ENCODE results near the gene PRSS36. TPM values are rescaled to one million over a fixed set of nuclear protein-coding genes. Genes with fewer than 3 reads are reported as not detected.
A peak's percentile ranks its signal among the peaks of the same experiment; 100 is the strongest.

The PRSS36 gene
- polyA plus RNA-seq, 12 donors: 0.92 to 2.0 (median 1.4) TPM; not detected in 2

- DNase-seq: no peak
Observed at GRCh38 chr16:31128711-31129567, 20.9 kb downstream of the PRSS36 start.

DNA sequence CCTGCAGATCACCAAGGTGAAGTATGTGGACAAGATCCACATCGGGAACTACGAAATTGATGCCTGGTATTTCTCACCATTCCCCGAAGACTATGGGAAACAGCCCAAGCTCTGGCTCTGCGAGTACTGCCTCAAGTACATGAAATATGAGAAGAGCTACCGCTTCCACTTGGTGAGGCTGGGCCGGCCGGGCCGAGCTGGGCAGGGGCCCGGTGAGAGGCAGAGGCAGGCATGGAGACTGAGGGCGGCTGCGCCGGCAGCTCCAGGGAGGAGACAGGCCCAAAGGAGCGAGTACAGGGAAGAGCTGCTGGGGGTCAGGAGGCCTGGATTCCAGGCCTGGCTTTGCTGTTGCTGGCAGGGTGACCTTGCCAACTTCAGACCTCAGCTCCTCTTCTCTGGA lies 22.7 kb downstream of the PRSS36 start:
- DNase-seq: no peak

GRCh38 chr16:31125844-31126243 lies 24.0 kb downstream of the PRSS36 start:
- DNase-seq: no peak

DNA sequence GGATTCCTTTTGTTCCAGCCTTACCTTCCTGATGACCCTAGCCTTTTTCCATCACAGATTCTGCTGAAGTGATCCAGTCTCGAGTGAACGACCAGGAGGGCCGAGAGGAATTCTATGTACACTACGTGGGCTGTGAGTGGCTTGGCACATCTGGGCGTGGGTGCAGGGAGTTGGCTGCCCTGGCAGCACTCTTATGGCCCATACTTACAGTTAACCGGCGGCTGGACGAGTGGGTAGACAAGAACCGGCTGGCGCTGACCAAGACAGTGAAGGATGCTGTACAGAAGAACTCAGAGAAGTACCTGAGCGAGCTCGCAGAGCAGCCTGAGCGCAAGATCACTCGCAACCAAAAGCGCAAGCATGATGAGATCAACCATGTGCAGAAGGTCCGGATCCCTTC lies 29.7 kb downstream of the PRSS36 start:
- no peak for DNase-seq

DNA sequence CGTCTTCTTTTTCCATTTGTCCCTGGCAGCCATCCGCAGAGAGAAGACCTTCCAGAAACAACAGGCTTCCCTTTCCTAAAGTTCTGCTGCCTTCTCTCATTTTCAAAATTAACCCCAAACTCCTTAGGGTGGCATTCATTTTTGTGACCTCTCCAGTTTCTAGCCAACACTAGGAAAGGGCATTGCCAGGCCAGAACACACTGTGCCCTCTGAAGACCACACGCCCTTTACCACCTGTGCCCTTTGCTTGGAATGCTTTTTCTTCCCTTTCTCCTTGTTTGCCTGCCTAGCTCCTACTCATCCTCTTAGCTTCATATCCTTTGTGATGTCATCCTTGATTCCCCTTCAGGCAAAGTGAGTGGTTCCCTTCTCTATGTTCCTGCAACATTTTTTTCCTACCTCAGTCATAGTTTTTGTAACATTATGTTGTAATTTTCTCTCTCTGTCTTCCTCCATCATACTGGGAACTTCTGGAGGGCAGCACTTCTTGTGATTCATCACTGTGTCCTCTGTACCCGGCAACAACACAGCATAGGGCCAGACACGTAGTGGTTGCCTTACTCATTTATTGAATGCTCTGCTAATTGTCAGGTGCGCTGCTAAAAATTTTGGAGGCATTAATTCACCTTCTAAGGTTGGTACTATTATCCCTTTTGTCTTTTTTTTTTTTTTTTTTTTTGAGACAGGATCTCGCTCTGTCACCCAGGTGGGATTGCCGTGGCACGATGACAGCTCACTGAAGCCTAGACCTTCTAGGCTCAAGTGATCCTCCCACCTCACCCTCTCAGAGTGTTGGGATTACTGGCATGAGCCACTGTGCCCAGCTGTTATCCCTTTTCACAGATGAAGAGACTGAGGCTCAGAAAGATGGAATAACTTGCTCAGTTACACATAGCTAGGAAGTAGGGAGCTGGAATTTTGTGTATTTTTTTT lies 31.4 kb downstream of the PRSS36 start:
- DNase-seq: no peak

GRCh38 chr16:31117384-31118222 lies 32.3 kb downstream of the PRSS36 start, which contains the start of gene KAT8:
Gene KAT8 (plus strand): TSS chr16:31117664. CDS start chr16:31117682, 18 bp downstream.
- peak; percentile 99 for DNase-seq

DNA sequence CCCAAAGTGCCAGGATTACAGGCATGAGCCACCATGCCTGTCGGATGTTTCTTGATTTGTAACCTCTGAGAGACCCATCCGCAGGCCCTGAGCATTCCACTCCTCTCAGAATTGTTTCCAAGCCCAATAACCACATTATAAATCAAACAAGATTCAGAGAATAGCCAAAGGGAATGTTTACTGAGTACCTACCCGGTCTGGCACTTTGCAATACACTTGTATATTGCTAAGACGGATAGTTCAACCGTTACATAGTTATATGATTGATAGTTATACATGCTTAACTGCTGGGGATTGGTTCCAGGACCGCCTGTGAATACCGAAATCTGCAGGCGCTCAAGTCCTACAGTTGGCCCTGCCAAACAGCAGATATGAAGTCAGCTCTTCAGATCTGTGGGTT lies 35.4 kb downstream of the PRSS36 start:
- no peak for DNase-seq

DNA sequence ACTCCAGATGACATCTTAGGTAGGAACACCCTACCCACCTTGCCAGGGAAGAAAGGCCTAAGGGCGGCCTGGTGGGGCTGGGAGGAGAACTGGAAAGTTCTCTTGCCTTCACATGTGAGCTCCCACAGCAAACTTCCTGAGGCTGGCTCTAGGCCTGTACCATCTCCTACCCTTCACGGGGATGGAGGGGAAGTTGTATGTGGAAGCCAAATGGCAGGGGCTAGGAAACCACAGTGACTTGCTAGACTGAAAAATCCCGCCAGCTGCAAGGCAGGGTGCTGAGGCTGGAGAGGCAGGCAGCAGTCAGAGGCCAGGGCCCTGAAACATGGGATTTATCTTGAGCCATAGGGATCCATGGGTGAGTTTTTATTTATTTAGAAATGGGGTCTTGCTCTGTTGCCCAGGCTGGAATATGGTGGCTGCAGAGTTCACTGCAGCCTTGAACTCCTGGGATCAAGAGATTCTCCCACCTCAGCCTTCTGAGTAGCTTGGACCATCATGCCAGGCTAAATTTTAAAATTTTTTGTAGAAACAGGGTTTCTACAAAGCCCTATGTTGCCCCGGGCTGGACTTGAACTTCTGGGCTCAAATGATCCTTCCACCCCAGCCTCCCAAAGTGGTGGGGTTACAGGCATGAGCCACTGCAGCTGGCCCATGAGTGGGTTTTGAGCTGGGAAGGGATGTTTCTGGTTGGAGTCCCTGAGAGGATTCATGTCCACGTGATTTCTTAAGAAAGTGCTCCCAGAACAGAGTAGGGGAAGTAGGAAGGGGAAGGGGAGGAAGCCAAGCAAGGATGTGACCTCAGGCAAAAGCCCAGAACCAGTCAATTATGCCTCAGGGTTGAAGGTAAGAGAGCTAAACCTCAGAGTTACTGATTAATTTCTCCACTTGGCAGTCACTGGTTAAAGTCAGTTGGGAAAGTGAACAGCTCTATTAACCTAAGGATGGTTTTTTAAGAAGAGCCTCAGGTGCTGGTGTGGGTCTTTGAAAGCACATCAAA lies 36.4 kb downstream of the PRSS36 start:
- DNase-seq: no peak

DNA sequence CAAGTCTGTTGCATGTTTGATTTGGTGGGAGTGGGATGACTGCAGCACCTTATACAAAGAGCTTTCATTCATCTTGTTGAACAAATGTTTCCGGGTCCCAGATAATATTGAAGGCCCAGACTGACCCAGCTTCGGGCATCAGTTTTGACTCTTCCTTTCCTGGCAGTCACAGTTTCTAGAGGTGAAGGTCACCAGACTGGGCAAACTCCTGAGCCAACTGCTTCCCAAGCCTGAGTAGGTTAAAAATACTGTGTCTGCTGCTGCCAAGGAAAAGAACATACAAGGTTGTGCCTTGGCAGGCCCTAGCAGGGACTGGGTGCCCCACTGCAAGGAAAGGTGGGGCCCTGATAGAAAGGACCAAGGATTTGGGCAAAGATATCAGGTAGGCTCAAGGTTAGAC lies 37.2 kb downstream of the PRSS36 start:
- no peak for DNase-seq

DNA sequence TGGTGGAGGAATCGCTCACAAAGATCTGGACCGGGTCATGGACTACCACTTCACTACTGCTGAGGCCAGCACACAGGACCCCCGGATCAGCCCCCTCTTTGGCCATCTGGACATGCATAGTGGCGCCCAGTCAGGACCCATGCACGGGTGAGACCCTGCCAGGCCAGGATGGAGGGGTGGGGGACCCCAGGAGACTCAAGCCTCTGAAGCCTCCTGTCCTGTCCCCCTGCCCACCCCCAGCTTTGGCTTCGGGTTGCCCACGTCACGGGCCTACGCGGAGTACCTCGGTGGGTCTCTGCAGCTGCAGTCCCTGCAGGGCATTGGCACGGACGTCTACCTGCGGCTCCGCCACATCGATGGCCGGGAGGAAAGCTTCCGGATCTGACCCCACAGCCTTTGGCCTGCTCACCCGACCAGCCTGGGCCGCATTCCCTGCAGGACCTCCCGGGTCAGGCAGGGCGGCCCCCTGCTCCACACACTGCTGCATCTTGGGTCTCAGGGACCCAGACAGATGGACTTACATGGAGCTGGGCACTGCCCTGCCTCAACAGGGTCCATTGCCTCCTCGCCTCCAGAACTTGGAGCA lies 37.9 kb downstream of the PRSS36 start:
- no peak for DNase-seq

GRCh38 chr16:31110106-31111034 lies 39.5 kb downstream of the PRSS36 start:
- DNase-seq: no peak

DNA sequence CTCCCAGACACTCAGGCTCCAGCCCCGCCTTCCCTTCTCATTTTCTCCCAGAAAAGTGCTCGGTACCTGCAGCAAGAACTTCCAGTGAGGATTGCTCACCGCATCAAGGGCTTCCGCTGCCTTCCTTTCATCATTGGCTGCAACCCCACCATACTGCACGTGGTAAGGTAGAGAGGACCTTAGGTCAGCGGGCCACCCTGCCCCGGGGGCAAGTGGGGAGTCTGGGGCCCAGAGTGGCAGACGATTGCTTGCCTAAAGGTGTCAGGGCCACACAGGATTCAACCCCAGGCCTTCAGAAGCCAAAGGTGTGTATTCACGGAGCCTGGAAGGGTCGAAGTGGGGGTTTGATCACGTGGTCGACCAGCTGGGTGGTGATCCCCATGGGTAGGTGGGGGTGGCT lies 40.2 kb downstream of the PRSS36 start:
- no peak for DNase-seq

GRCh38 chr16:31108794-31109558 lies 40.9 kb downstream of the PRSS36 start:
- no peak for DNase-seq

DNA sequence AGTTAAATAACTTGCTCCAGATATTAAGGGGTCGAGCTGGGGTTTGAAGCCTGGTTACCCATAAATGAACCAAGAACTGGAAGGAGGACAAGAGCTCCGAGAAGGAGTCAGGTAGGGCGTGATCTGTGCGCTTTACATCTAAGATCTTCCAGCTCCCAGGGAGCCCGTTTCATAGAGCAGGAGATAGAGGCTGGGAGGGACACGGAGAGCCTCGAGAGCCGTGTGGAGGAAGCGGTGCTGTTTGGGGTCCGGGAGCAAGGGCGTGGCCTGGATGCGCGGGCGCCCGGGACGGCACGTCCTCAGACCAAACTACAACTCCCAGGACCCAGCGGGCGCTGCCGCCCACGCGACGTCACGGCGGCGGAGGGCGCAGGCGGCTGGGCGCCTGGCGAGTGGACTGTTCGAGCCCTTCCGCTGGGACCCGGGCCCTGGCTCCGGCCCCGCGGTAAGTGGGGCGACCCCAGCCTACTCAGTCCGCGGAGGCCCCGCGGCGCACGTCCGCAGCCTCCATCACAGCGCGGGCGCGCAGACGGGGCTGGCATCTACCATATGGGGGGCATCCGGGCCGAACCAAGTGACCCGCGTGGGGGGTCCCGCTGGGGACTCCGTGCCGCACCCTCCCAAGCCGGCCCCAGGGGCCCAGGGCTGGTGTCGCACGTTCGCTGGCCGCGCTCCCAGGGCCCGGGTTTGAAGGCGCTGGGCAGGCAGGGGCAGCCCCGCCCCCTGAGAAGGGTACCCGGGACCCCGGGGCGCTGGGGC lies 41.7 kb downstream of the PRSS36 start, which contains the start of gene BCKDK:
Gene BCKDK, plus strand, starts transcription at position 352 of the 759 bp plus-strand sequence. CDS start 838 bp downstream, outside the sequence.
- DNase-seq: peak; percentile 74

DNA sequence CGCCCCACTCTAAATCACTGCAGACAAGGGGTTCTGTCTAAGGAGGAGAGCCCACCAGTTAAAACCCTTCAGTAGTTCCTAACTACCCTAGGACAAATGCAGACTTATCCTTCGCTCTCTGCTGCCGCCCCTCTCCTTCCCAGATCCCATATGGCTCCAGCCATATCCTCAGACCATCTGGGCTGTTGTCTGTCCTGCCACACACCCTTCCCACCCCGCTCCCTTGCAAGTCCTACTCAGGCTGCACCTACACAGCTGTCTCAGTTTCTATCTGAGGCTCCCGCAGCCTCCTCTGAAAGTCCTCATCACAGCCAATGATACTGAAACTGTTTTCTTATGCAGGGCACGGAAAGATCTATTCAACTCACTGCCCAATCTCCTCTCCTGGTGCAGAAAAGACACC lies 42.4 kb downstream of the PRSS36 start:
- DNase-seq: no peak

DNA sequence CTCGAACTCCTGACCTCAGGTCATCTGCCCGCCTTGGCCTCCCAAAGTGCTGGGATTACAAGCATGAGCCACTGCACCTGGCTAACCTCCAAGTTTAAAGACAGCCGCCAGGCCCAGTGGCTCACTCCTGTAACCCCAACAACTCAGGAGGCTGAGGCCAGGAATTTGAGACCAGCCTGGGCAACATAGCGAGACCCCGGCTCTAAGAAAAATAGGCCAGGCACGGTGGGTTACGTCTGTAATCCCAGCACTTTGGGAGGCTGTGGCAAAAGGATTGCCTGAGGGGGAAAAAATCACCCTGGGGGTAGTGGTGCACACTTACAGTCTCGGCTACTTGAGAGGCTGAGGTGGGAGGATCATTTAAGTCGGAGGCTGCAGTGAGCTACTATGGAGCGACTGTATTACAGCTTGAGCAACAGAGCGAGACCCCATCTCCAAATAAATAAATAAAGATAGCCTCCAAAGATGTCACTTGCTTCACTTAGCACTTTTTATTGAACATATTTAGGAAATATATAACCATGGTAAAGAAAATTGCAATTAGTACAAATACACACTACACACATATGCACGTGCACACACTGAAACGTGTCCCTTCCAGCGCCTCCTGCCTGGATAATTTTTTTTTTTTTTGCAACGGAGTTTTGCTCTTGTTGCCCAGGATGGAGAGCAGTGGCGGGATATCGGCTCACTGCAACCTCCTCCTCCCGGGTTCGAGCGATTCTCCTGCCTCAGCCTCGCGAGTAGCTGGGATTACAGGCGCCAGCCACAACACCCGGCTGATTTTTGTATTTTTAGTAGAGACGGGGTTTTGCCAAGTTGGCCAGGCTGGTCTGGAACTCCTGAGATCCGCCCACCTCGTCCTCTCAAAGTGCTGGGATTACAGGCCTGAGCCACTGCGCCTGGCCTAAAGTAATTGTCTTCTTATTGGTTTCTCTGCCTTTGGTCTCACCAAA lies 43.1 kb downstream of the PRSS36 start:
- DNase-seq: no peak
